Superior temporal gyrus (tissue), 1 donor: ENCODE results near the gene ACP6.
"Not testable (repeated sequence)": the region's sequence is repeated elsewhere in the genome, so short reads cannot be mapped to it uniquely, and the experiment has no call there.

ENCODE experiments used
- DNase-seq: peaks from one replicate; pipeline ENCODE4 v3.0.0-alpha.2; 2016; ENCODE audit errors: extremely low spot score

Gene ACP6

DNA sequence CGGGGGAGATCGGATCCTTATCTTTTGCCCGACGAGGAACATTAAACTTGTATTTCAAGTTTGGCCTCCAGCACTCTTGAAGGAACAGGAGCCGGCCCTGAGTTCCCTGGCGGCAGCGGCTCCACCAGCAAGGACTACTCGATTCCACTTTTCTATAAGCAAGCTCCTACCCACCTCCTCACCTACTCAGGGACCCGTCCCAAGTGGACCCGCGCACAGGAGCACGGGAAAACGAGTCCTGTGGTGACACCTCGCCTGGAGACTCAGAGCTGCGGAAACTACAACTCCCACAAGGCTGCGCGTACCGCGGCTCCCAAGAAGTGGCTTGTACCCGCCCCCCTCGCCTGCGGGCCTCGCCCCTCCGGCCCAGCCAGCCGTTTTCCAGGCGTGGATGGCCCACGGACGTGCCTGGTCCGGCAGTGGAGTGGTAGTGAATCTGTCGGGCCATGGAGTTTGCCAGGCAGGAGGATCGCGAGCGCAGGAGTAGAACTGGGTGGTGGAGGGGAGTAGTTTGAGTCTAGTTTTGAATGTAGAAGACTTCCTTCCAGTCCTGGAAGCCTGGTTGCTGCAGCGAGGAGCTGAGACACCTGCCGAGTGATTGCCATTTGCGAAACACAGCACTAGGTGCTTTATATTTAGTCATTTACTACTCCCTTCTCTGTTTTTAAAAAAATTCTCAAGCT lies at the start of gene ACP6:
Gene ACP6 (minus strand): TSS at position 206 of the 683 bp plus-strand sequence. CDS start 476 bp downstream, outside the sequence.
- DNase-seq, result peak; percentile 96

- DNase-seq, result no peak
Observed at GRCh38 chr1:147719711-147720225, 49.4 kb upstream of the ACP6 start.

DNA sequence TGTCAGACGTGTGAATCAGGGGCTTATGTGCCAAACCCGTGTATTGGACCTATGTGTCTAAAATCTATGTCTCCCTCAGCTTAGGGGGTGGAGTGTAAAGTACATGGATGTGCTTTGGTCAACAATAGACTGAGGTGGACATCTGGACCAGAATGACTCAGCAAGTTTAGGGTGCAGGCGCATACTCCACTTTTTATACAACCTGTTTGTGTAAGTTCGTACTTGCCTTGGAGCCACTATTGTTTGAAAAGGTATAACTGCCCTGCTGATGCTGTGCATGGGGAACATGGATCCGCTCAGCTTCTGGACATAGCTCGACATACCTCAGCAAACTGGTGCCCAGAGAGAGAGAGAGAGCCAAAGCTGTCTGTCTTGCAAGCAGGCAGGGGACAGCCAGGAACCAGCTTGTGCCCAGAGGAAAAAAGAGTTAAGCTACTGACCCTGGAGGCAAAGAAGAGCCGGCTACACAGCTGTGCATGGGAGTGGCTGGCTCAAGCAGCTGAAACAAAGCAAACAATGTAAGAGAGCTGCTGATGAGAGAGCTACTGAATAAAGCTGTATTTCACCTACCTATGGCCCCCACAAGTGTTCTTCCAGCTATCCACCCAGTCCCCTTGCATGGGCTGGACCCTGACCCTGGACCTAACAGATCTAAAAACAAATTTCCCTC lies 48.8 kb upstream of the ACP6 start:
- no peak for DNase-seq

- DNase-seq, result no peak
Observed at GRCh38 chr1:147717706-147718097, 47.4 kb upstream of the ACP6 start.

DNA sequence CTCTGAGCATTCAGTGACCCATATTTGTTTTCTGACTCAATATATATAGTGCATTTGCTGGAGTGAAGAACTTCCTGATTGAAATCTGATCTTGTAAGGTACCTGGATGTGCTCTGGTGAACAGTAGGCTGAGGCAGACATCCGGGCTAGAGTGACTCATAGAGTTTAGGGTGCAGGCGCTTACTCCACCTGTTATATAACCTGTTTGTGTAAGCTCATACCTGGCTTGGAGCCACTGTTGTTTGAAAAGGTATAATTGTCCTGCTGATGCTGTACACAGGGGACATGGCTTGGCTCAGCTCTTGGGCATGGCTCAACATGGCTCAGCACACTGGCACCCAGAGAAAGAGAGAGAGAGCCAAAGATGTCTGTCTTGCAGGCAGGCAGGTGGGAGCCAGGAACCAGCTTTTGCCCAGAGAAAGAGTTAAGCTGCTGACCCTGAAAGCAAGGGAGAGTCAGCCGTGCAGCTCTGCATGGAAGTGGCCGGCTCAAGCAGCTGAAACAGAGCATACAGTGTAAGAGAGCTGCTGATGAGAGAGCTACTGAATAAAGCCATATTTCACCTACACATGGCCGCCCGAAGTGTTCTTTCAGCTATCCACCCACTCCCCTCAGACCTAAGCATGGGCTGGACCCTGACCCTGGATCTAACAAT lies 46.9 kb upstream of the ACP6 start:
- DNase-seq, result no peak

GRCh38 chr1:147712605-147713004 lies 42.3 kb upstream of the ACP6 start:
- no peak for DNase-seq

- DNase-seq, result peak; percentile 88
Observed at GRCh38 chr1:147700042-147701006, 30.0 kb upstream of the ACP6 start.

DNA sequence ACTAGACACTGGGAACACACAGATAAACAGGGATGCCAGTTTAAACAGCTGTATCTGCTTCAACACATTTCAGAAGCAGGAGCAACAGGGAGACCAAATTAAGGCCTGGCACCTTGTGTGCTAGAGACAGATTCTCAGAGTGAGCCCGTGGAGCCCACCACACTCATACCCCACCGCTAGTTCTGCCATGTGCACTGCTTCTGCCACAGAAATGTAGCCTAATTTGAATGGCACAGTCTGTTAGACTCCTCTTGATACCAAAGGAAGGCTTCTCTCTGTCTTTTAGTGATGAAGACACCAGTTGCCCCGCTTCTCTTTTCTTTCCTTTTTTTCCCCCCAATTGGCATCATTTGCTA lies 29.3 kb upstream of the ACP6 start:
- no peak for DNase-seq

GRCh38 chr1:147683163-147683763 lies 12.9 kb upstream of the ACP6 start:
- no peak for DNase-seq

- DNase-seq, result not testable (repeated sequence)
Observed at GRCh38 chr1:147680608-147681235, 10.4 kb upstream of the ACP6 start.

DNA sequence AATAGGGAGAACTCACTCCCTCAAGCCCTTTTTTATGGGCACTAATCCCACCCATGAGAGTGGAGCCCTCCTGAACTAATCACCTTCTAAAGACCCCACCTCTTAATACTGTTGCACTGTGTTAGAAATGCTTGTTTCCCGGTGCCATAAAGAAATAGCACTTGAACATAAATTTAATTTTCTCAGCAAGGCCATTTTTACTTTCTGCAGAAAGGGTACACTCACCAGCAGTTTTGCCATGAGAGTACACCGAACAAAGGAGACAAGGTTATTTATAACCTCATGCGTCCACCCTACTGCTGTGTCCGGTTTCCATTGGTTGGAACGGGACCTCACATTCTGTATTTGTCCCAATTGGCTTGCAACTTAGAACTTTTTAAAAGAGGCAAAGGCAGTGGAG lies 7.4 kb upstream of the ACP6 start:
- not testable (repeated sequence) for DNase-seq

DNA sequence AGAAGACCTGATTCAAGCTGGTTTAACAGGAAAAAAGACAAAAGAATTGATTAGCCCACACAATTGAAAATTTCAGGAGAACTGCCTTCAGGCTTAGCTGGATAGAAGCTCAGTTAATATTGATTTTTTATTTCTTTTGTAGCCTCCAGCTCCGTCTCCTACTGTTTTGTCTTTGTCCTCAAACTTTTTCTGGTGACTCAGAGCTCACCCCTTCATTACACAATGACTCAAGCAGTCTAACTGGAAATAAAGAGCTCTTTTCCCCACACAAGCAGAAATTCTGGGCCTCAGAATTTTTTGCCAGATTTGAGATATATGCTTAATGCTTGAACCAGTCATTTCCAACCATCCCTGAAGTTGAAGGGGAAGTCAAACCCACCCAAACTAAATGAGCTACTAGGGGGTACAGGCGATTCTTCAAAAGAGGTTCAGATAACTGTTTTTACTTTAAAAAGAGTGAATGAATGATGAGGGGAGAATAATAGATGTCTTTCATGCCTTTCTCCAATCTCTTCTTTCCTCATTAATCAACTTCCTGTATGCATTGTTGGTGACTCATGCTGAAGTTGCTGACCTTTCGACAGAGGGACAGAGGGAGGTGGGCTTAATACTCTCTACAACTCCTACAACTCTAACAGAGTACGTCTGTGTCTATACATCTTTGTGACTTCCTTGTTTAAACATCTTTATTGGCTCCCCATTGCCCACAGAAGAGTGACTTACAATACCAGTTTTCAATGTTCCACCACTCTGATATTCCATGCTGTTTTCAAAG lies 6.2 kb upstream of the ACP6 start:
- no peak for DNase-seq

GRCh38 chr1:147673816-147674215 lies 3.5 kb upstream of the ACP6 start:
- no peak for DNase-seq

- no peak for DNase-seq
Observed at GRCh38 chr1:147673406-147673805, 3.1 kb upstream of the ACP6 start.

- DNase-seq, result peak; percentile 41
Observed at GRCh38 chr1:147669469-147670318, 630 bp downstream of the ACP6 start.

DNA sequence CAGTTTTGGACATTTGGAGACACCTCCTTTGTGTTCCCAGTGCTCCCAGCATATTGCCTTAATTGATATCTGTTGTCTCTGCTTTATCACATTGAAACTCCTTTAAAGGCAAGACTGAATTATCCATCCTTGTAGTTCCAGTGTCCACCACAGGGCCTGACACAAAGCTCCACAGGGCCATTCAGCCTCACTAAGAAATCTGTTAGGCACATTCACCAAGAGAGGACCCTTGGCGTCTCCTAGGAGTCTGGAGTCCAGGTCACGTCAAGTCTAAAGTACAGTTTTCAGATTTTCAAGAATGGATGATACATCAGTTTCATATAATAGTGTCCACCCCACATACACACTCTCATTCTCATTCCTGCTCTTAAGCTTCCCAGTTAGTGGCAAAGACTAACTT lies 4.8 kb downstream of the ACP6 start:
- DNase-seq, result no peak

DNA sequence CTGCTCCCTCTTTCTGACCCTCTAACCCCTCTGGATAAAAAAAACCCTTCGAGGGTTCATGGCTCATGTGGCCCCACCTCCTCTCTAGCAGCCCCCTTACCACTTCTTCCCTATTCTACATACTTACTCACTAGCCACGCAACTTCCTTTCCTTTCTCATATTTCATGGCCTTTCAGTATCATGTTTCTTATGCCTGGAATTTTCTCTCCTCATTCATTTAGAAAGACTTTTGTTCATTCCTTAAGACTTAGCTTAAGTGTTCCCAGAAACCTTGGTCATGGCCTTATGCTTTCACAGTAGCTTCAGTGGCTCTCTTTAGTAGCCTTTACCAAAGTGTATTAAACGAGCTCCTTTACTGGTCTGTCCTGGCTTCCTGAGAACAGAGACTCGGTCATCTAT lies 6.1 kb downstream of the ACP6 start:
- no peak for DNase-seq

DNA sequence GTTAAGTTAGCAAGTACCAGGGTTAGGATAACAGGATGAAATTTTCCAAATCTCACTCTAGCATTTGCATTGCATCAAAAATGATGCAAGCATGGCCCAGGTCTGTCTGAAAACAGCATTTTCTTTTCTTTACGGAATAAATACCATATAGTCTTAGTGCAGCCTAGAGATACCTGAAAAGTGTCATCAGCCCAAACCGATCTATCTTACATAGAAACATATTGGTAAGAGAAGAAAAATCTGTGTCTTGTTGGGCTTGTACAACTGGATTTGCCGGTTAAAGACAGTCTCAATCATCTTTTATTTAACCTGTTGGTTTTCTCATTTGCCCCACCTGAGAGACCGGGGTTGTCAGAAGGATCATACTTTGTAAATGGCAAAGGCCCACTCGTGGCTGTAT lies 15.8 kb downstream of the ACP6 start:
- DNase-seq, result no peak

DNA sequence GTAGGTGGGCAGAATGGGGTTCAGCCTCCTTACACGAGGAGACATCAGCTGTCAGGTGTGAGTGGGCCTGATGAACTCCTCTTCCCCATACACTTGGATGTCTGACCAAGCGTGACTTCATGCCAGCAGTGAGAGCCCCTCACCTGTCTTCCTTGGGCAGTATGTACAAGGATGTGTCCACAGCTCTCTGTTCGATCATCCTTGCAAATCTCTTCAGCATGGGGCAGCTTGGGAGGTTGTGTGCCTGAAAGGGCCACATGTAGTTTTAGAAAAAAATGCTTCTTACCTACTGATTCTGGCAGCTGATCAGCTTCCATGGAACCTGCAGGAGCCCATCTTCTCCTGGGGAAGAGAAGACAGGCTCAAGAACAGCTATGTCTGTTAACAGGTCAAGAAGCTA lies 18.0 kb downstream of the ACP6 start:
- no peak for DNase-seq
